ENCODE results near the gene AHDC1.
"Not testable (repeated sequence)": the region's sequence is repeated elsewhere in the genome, so short reads cannot be mapped to it uniquely, and the experiment has no call there.

The AHDC1 gene

DNA sequence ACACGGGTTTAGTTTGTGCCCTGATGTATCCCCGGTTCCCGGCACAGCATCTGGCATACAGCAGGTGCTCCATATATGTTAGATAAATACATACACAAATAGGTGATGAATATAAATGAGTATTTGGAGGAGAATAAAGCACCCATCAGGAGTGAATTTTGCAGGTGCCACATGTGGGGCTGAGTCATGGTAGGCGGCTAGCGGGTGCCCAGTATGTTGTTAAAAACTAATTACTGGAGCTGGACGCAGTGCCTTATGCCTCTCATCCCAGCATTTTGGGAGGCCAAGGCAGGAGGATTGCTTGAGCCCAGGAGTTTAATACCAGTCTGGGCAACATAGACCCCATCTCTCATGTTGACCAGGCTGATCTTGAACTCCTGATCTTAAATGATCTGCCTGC, 97.2 kb downstream of the AHDC1 start:
- DNase-seq = no peak

DNA sequence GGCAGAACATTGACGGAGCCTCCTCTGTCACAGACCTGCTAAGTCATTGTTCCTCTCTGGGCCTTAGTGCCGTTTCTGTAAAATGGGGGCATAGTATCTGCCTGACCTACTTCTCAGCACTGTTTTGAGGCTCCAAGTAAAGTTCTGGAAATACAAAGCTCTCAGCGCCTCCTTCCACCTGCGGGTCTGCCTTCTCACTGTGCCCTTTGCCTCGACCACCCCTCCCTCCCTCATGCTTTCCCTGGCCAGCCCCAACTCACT, 98.6 kb downstream of the AHDC1 start:
- no peak for DNase-seq

DNA sequence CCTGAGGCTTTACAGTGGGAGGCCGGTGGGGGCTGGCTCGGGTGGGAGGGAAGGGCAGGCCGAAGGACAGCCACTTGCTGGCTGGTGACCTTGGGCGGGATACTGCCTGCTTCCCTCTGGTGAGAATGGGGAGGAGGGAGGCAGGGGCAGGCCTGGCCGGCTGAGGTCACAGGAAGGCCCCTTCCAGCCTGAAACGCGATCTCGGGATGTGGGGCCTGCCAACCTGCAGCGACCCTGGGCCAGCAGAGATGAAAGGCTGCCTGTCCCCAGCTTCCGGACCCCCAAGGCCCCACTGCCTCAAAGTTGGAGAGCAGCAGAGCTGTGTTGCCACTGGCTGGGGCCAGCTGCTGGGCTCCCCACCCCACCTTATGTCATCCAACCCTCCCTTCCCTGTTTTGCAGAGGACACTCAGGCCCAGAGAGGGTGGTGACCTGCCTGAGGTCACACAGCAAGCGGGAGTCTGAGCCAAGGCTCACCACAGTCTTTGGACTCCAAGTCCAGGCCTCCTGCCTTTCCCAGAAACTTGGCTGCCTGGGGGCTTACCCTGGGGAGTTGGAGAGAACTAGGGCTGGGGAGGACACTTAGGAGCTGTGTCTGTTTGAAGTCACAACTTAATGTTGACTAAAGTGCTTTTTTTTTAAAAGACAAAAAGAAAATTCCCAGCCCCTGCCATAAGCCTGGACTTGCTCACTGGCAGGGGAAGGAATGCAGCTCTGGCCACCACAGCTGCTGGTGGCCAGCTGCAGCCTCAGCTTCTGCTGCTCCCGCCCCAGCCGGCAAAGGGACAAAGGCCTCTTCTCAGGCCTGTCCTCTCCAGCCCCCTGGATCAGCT, 99.1 kb downstream of the AHDC1 start:
- no peak for DNase-seq

DNA sequence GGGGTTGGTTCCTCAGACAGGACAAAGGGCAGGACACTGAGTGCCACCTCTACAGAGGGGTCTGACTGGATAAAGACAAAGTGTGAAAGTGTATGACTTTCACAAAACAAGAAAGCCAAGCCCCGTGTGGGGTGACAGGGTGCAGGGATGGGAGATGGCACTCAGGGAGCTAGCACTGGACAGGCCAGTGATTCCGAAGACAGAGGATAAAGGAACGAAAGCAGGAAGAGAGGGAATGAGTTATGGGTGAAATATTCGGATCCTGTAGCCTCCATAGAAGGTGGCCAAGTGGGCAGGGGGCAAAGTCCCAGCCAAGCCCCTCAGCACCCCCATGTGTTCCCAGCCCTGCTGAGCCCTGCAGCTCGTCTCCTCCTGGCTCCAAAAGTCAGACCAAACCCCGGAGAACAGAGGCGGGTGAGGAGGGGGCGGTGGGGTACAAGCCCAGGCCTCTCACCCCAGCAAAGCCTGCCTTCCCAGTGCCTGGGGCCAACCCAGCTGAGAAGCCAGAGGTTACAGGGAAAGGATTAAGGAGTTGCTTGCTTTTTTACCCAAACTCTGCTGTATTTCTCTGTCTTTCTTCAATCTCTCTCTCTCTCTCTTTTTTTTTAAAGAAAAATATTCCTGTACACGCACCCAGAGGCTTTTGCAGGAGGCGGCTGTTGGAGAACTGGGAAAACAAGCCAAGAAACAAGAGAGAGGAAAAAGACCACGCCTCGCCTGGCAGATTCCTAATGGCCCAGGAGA, 99.9 kb downstream of the AHDC1 start:
- DNase-seq = no peak

DNA sequence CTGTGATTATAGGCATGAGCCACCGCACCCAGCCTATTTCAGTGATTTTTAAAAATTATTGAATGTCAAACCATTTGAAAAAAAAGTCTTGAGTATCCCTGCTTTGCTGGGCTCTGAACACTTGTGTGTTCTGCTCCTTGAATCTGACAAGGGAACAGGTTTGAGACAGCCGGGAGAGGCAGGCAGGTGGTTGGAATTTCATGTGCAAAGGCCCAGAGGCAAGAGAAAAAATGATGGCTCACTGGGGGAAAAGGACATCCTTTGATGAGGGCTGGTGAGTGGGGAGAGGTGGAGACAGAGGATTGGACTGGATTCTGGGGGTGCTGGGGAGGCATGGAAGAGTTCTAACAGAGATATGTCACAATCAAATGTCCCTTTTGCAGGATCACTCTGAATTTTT, 100.9 kb downstream of the AHDC1 start:
- DNase-seq = no peak

DNA sequence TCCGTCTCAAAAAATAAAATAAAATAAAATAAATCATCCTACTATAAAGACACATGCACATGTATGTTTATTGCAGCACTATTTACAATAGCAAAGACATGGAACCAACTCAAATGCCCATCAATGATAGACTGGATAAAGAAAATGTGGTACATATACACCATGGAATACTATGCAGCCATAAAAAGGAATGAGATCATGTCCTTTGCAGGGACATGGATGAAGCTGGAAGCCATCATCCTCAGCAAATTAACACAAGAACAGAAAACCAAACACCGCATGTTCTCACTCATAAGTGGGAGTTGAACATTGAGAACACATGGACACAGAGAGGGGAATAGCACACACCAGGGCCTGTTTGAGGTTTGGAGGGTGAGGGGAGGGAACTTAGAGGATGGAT, 102.8 kb downstream of the AHDC1 start:
- not testable (repeated sequence) for DNase-seq

DNA sequence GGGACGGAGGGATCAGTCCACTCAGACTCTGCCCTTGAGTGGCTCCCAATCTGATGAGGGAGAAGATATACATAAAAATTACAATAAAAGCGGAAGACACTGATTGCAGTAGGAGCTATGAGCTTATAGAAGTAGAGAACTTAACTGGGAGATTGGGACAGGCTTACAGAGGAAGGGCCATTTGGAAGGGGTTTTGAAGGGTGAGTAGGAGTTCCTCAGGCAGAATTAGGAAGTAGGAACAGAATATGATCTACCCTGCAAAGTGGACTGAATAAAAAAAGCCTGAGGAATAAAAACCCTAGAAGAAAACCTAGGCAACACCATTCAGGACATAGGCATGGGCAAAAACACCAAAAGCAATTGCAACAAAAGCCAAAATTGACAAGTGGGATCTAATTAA, 104.8 kb downstream of the AHDC1 start:
- no peak for DNase-seq

DNA sequence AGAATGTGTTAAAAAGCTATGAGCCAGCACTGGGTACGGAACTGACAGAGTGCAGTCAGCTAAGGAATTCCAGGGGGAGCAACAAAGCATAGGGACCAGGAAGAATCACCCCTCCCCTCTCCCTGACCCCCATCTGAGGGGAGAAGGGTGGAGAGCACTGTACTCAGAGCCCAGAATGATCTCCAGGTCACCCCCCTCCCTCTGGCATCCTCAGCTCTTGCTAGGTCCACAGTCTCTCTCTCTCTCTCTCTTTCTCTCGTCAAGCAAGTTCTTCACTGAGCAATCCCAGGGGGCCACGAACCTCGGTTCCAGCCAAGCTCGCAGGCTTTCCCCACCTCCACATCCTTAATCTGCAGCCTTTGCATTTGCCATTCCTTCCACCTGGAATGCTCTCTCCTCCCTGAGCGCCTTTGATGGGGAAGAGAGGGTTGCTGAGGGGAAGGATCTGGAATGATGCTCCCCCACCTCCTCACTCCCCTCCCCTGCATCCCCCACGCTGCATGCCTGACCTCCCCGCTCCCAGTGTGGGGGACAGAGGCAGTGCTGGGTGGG, 107.3 kb downstream of the AHDC1 start:
- no peak for DNase-seq

DNA sequence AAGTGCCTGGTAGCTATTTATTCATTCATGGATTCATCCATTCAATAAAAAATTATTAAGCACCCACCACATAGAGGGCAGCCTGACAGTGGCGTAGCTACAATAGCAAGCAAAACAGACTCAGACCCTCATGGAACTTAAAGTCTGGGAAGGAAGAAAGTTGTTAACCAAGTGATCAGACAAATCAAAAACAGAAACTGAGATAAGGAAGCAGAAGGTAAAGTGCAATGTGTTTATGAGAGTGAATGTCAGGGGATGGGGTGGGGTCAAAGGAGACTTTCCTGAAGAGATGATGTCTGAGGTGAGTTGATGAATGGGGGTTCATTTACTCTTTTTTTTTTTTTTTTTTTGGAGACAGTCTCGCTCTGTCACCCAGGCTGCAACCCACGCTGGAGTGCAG, 111.1 kb downstream of the AHDC1 start:
- no peak for DNase-seq

DNA sequence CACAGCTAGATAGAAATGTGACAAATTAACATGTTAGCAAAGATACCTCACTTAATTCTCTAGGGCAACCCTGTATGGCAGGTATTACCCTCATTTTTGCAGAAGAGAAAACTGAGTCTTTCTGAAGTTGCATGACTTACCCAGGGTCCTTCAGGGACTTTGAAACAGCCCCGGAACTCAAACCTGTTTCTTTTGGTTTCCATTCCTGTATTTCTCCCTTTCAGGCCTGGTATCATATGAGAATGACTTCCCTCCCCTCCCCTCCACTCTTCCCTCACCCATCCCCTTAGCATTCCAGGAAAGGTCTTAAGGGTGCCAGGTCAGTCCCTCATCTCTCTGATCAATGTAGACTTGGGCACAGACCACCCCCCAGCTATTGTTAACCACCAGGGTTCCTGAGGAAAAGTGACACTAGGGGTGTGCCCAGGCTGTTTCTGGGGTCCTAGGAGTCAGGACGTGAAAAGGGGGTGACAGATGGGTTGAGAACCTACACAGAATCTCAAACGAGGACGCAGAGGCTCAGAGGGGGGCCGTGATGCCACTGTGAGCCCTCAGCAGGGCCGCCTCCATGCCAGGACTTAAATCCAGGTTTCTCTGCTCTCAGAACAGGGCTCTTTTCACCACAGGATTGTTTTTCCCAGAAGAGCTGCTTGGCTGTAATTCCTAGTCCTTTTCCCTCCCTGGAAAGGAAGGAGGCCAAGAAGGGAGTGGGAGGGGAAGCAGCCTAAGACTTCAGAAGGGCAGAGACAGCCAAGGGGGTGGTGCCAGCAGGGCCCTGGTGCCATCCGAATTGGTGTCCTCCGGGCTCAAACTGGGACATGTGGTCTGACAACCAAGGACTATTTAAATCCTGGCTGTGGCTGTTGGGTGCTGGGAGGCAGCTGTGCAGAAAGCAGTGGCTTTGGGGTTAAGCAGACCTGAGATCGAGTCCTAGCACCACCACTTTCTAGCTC, 111.9 kb downstream of the AHDC1 start:
- DNase-seq = no peak

DNA sequence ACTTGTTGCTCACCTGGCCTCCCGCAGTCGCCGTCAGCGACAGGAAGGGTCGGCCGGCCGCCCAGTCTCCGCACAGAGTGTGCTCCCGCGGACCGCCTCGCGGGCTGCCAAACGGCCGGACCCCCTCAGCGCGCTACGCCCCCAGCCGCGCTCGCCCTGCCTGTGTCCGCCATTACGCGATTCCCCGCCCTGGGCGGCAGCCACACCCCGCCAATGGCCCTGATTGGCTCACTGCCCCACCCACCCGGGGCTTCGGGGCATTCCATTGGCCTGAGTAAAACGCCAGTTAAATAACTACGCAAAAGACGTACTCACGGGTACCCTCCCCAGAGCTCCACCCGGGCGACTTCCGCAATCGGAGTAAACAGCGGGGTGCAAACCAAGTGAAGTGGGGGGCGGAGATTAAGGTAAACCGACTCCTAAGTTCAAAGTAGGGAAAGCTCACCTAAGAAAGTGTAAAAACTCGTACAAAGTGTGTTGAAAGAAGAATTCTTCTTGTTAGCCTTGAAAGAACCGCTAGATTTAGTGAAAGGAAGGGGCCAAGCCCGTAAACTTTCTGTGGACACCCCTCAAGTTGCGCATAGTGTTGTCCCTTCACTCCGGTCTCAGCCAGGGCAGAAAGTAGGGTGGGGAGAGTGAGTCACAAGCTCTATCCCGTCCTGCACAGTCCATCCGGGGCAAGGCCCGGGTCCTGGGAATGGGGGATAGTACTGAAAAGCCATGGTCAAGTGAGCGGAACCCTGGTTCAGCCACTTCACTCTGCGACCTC, 113.8 kb downstream of the AHDC1 start, which contains the start of gene WASF2:
Gene WASF2, minus strand, starts transcription at position 195 of the 769 bp plus-strand sequence. CDS start 61,277 bp downstream, outside the sequence.
- DNase-seq = peak; percentile 97

DNA sequence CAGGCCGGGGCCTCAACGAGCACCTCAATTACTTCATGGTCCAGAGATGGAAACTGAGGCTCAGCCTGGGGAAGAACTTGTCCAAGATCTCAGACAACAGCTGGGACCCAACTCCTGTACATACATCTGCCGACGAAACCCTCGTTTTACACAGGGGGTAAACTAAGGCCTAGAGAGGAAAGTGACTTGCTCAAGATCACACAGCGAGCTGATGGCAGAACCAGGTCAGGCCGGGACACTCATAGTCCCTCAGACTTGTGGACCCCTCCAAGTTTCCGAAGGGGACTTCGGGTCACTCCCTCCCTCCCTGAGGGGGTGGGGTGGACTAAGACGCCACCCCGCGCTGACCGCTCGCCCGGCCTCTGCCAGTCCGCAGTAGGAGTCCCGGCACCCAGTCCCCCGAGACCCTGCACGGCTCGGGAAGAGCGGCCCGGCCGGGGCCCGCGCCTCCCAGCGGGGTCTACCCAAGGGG, 114.4 kb downstream of the AHDC1 start:
- no peak for DNase-seq

DNA sequence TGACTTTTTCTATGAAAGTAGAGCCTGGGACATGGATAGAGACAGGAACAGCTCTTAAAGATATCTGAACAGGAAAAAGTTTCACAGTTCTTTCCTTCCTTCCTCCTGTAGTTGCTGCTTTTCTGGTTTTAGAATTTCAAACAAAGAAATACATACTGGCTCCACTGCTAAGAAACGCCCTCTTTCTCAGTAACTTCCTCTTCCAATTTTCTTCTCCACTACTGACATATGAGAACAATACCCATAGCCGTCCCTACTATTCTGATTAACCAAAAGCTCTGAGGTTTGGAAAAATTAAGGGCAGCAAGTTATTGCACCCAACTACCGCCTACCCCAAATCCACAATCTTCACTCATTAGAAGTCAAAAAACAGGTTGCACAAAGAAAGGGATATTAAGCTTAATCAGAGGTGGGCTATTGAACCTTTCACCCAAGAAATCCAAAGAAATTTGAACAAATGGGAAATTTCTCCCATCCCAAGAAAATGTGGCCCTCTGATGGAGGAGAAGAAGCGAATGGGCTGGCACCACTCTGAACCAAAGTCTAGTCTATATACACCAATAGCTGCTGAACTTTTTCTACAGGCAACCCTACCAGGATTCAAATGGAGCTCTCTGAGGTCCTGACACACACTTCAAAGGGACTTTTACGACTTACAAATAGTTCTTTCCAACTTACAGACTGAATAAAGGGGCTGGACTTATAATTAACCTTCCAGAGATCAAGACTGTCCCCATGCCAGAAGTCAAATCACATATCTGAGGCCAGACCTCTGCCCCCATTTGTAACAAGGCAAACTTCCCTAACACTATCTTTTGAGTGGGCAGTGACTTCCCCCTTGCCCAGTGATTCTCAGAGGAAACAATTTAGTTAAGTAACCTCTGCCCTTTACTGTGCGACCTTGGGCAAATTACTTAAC, 115.7 kb downstream of the AHDC1 start:
- DNase-seq = no peak

DNA sequence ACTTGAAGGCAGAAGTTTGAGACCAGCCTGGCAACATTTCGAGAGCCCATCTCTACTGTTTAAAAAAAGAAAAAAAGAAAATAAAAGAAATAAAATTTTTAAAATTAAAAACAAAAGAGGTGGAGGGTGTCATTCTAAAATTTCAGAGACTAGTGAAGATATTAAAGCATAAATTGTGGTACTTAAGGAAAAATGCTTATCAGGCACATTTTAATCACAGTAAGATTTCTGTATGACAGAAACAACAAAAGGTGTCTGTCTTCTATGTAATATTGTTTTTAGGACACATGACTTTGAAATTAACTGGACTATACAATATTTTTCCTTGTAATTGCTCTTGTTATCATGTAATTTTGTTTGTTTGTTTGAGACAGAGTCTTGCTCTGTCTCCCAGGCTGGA, 118.6 kb downstream of the AHDC1 start:
- no peak for DNase-seq

Data from stimulated activated CD8-positive, alpha-beta memory T cell treated with anti-CD3 and anti-CD28 coated beads, Interleukin-4, amount 100 ng/mL, for 48 hours (primary cell).